ENCODE results near the gene PUM2. TPM values are rescaled to one million over a fixed set of nuclear protein-coding genes. Genes with fewer than 3 reads are reported as not detected.

PUM2 gene
- total RNA-seq, 2 donors from 2014 or later = 114 to 126 TPM

- Histone ChIP-seq H3K27ac (ENCODE audit: low read depth, low read length) (no peak overlapping the region), H3K27me3 (ENCODE audit: control insufficient read depth, insufficient read depth, low read length, poor library complexity, severe bottlenecking) (no peaks in the 10 kb centered on the region), H3K4me3 (ENCODE audit: low read length) (no peak overlapping the region), H3K36me3 (ENCODE audit: control insufficient read depth, insufficient read depth, low read length) (no peaks in the 10 kb centered on the region), H3K9me3 (ENCODE audit: control insufficient read depth, low read length) (no peaks in the 10 kb centered on the region), H3K9ac (ENCODE audit: extremely low read depth, low read length, poor library complexity, severe bottlenecking) (no peak overlapping the region), H3K4me1 (ENCODE audit: control insufficient read depth, insufficient read depth, low read length) (peaks cover 36% of the 10 kb centered on the region)
- Mint-ChIP-seq H3K36me3 (ENCODE audit: low read depth) (no peaks in the 10 kb centered on the region), H3K4me1 (peaks cover 42% of the 10 kb centered on the region), H3K9me3 (no peaks in the 10 kb centered on the region), H3K4me3 (no peak overlapping the region), H3K27me3 (ENCODE audit: insufficient read depth) (no peaks in the 10 kb centered on the region), H3K27ac (peak overlapping the region; percentile 20)
- WGBS, 2 experiments (ENCODE audit: insufficient coverage in 1 of 2, insufficient read length in 1 of 2) = 43 to 87% methylated on average over 4 to 11 of the region's 11 CpGs
- DNase-seq = peak; percentile 62
- TF ChIP-seq, protein P1, sequence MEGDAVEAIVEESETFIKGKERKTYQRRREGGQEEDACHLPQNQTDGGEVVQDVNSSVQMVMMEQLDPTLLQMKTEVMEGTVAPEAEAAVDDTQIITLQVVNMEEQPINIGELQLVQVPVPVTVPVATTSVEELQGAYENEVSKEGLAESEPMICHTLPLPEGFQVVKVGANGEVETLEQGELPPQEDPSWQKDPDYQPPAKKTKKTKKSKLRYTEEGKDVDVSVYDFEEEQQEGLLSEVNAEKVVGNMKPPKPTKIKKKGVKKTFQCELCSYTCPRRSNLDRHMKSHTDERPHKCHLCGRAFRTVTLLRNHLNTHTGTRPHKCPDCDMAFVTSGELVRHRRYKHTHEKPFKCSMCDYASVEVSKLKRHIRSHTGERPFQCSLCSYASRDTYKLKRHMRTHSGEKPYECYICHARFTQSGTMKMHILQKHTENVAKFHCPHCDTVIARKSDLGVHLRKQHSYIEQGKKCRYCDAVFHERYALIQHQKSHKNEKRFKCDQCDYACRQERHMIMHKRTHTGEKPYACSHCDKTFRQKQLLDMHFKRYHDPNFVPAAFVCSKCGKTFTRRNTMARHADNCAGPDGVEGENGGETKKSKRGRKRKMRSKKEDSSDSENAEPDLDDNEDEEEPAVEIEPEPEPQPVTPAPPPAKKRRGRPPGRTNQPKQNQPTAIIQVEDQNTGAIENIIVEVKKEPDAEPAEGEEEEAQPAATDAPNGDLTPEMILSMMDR (conservative IDR thresholded peaks at IDR 0.05) = no peak
Measured at GRCh38 chr2:20212459-20212870, 138.2 kb downstream of the PUM2 start.

- H3K4me1 ChIP-seq (ENCODE audit: control insufficient read depth, insufficient read depth, low read length) = peaks cover 36% of the 10 kb centered on the region
- TF ChIP-seq, protein P1 (conservative IDR thresholded peaks at IDR 0.05) = no peak
- no peaks in the 10 kb centered on the region for H3K27me3 Mint-ChIP-seq (ENCODE audit: insufficient read depth)
- no peak overlapping the region for H3K4me3 Mint-ChIP-seq
- no peak overlapping the region for H3K9ac ChIP-seq (ENCODE audit: extremely low read depth, low read length, poor library complexity, severe bottlenecking)
- no peaks in the 10 kb centered on the region for H3K36me3 Mint-ChIP-seq (ENCODE audit: low read depth)
- peak overlapping the region; percentile 38 for H3K27ac ChIP-seq (ENCODE audit: low read depth, low read length)
- peak overlapping the region; percentile 20 for H3K27ac Mint-ChIP-seq
- 88 to 93% methylated on average over 10 to 14 of the region's 14 CpGs for WGBS, 2 experiments (ENCODE audit: insufficient coverage in 1 of 2, insufficient read length in 1 of 2)
- no peaks in the 10 kb centered on the region for H3K9me3 ChIP-seq (ENCODE audit: control insufficient read depth, low read length)
- no peak overlapping the region for H3K4me3 ChIP-seq (ENCODE audit: low read length)
- H3K9me3 Mint-ChIP-seq = no peaks in the 10 kb centered on the region
- peaks cover 46% of the 10 kb centered on the region for H3K4me1 Mint-ChIP-seq
- H3K27me3 ChIP-seq (ENCODE audit: control insufficient read depth, insufficient read depth, low read length, poor library complexity, severe bottlenecking) = no peaks in the 10 kb centered on the region
- no peak for DNase-seq
- no peaks in the 10 kb centered on the region for H3K36me3 ChIP-seq (ENCODE audit: control insufficient read depth, insufficient read depth, low read length)
Measured at GRCh38 chr2:20211860-20212458, 138.7 kb downstream of the PUM2 start.

GRCh38 chr2:20211420-20211819 lies 139.2 kb downstream of the PUM2 start:
- Histone ChIP-seq H3K9ac (ENCODE audit: extremely low read depth, low read length, poor library complexity, severe bottlenecking) (no peak overlapping the region), H3K4me1 (ENCODE audit: control insufficient read depth, insufficient read depth, low read length) (peaks cover 36% of the 10 kb centered on the region), H3K36me3 (ENCODE audit: control insufficient read depth, insufficient read depth, low read length) (no peaks in the 10 kb centered on the region), H3K27ac (ENCODE audit: low read depth, low read length) (peak overlapping the region; percentile 38), H3K4me3 (ENCODE audit: low read length) (no peak overlapping the region), H3K27me3 (ENCODE audit: control insufficient read depth, insufficient read depth, low read length, poor library complexity, severe bottlenecking) (no peaks in the 10 kb centered on the region), H3K9me3 (ENCODE audit: control insufficient read depth, low read length) (no peaks in the 10 kb centered on the region)
- H3K36me3 Mint-ChIP-seq (ENCODE audit: low read depth) = no peaks in the 10 kb centered on the region
- H3K27ac Mint-ChIP-seq = peak overlapping the region; percentile 68
- peak; percentile 49 for DNase-seq
- H3K4me3 Mint-ChIP-seq = no peak overlapping the region
- WGBS, 2 experiments (ENCODE audit: insufficient coverage in 1 of 2, insufficient read length in 1 of 2) = 90 to 96% methylated on average over 7 to 12 of the region's 12 CpGs
- TF ChIP-seq, protein P1 (conservative IDR thresholded peaks at IDR 0.05) = no peak
- H3K27me3 Mint-ChIP-seq (ENCODE audit: insufficient read depth) = no peaks in the 10 kb centered on the region
- H3K9me3 Mint-ChIP-seq = no peaks in the 10 kb centered on the region
- H3K4me1 Mint-ChIP-seq = peaks cover 48% of the 10 kb centered on the region

Measured in endodermal cell (in vitro differentiated cells).